Gastrocnemius medialis (tissue), 4 donors: ENCODE measurements around the gene VSIG8.

Experiments
- POLR2A ChIP-seq, 2 donors: fragments of 450-650 bp; IDR thresholded peaks; one replicate each; pipeline ENCODE4 v1.6.1; 2017; ENCODE audit warnings: antibody characterized with exemption in 2 of 2, mild to moderate bottlenecking in 2 of 2, moderate library complexity in 2 of 2
- TF ChIP-seq, protein P1 (sequence below), 5 experiments: fragments of 450-650 bp in 3 of 5; fragments of 200-600 bp in 2 of 5; sonication (generic) in 2 of 5; IDR thresholded peaks in 4 of 5; conservative IDR thresholded peaks in 1 of 5; 1 replicate in 4 of 5; 2 replicates in 1 of 5; pipeline ENCODE4 v1.5.1; 2016 to 2019; ENCODE audit warnings: antibody characterized with exemption in 5 of 5, mild to moderate bottlenecking in 3 of 5, moderate library complexity in 3 of 5

DNA sequence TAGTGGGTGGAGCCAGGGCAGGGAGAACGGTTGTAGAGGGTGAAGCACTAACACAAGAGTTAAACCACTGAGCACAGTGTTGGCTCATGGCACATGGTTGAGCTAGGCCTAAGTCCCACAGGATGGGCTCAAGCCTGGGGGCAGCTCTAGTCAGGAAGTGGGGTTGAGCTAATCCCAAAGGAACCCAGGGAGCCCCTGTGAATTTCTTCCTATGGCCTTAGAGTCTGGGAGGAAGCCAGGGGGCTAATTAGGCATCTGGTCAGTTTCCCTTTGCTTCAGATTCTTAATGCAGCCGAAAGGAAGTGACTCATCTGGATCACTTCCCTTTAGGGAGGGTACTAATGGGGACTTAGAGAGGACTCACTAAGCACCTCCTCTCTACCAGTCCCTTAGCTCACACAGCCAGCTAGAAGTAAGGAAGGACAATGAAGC is 27.4 kb upstream of the VSIG8 start:
- TF ChIP-seq, protein P1, sequence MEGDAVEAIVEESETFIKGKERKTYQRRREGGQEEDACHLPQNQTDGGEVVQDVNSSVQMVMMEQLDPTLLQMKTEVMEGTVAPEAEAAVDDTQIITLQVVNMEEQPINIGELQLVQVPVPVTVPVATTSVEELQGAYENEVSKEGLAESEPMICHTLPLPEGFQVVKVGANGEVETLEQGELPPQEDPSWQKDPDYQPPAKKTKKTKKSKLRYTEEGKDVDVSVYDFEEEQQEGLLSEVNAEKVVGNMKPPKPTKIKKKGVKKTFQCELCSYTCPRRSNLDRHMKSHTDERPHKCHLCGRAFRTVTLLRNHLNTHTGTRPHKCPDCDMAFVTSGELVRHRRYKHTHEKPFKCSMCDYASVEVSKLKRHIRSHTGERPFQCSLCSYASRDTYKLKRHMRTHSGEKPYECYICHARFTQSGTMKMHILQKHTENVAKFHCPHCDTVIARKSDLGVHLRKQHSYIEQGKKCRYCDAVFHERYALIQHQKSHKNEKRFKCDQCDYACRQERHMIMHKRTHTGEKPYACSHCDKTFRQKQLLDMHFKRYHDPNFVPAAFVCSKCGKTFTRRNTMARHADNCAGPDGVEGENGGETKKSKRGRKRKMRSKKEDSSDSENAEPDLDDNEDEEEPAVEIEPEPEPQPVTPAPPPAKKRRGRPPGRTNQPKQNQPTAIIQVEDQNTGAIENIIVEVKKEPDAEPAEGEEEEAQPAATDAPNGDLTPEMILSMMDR (IDR thresholded peaks at IDR 0.05 in 4 of 5, conservative IDR thresholded peaks at IDR 0.05 in 1 of 5): no peak
- TF ChIP-seq POLR2A (IDR thresholded peaks at IDR 0.05): peak in 1 of 2 donors; percentile 49
